PC-3 (cell line): ENCODE results near the gene KDM4B. TPM values are rescaled to one million over a fixed set of nuclear protein-coding genes. Genes with fewer than 3 reads are reported as not detected.
A peak's percentile ranks its signal among the peaks of the same experiment; 100 is the strongest.

Experiments
- ATAC-seq: fragments of 200-7000 bp; cut with Tn5 transposase; 2 replicates; pipeline ENCODE4 v1.9.1; 2020; ENCODE audit warnings: mild to moderate bottlenecking, moderate library complexity
- BruUV-seq: library from RNA; stranded (reverse); fragments of 400-500 nt; replicated peaks from 2 replicates; lab custom pipeline; 2021; lab: Mats Ljungman, UMichigan
- CTCF ChIA-PET: fragments of 300-600 bp; sonication (Branson Sonifier 250); formaldehyde crosslinking; loops from one replicate; lab custom pipeline; 2022; ENCODE audit warnings: antibody characterized with exemption; lab: Charles Lee
- POLR2A ChIA-PET: fragments of 300-600 bp; sonication (Branson Sonifier 250); formaldehyde crosslinking; loops from one replicate; lab custom pipeline; 2022; ENCODE audit warnings: antibody characterized with exemption; ENCODE audit not compliant: unreplicated experiment; lab: Charles Lee
- DNase-seq: peaks from one replicate; pipeline ENCODE4 v3.0.0-alpha.2; 2015
- H2AFZ ChIP-seq: fragments of 300-600 bp; sonication (generic); 2 replicates; pipeline ENCODE4 v1.6.0; 2016; ENCODE audit warnings: antibody characterized with exemption, low read length
- H3F3A ChIP-seq: fragments of 300-600 bp; sonication (generic); one replicate; pipeline ENCODE4 v1.6.0; 2017; ENCODE audit warnings: antibody characterized with exemption, low read length, control low read depth, mild to moderate bottlenecking; ENCODE audit not compliant: unreplicated experiment
- H3K27ac ChIP-seq: fragments of 300-600 bp; sonication (generic); 2 replicates; pipeline ENCODE4 v1.5.1; 2016; ENCODE audit warnings: mild to moderate bottlenecking, low read length
- H3K27me3 ChIP-seq: fragments of 300-600 bp; sonication (generic); 2 replicates; pipeline ENCODE4 v1.6.1; 2016; ENCODE audit warnings: low read length, mixed read lengths
- H3K36me3 ChIP-seq: fragments of 300-600 bp; sonication (generic); 2 replicates; pipeline ENCODE4 v1.6.1; 2016; ENCODE audit warnings: low read depth, mixed run types, low read length, mixed read lengths
- H3K4me1 ChIP-seq: fragments of 300-600 bp; sonication (generic); 2 replicates; pipeline ENCODE4 v1.5.1; 2016; ENCODE audit warnings: low read length; ENCODE audit not compliant: insufficient read depth
- H3K4me2 ChIP-seq: fragments of 300-600 bp; sonication (generic); 2 replicates; pipeline ENCODE4 v1.6.0; 2016; ENCODE audit warnings: low read length
- H3K4me3 ChIP-seq: fragments of 300-600 bp; sonication (generic); 2 replicates; pipeline ENCODE4 v1.5.1; 2016; ENCODE audit warnings: mild to moderate bottlenecking, low read length, mixed read lengths
- H3K79me2 ChIP-seq: fragments of 300-600 bp; sonication (generic); 2 replicates; pipeline ENCODE4 v1.6.1; 2017; ENCODE audit warnings: low read length, mixed read lengths
- H3K9ac ChIP-seq: fragments of 300-600 bp; sonication (generic); 2 replicates; pipeline ENCODE4 v1.6.0; 2016; ENCODE audit warnings: mild to moderate bottlenecking, low read length
- H3K9me2 ChIP-seq: fragments of 300-600 bp; sonication (generic); replicated peaks from 2 replicates; pipeline ENCODE4 v1.6.1; 2016; ENCODE audit warnings: mixed run types, low read length, mixed read lengths
- H3K9me3 ChIP-seq: fragments of 300-600 bp; sonication (generic); 2 replicates; pipeline ENCODE4 v1.6.1; 2016; ENCODE audit warnings: low read length, mixed read lengths
- H4K20me1 ChIP-seq: fragments of 300-600 bp; sonication (generic); 2 replicates; pipeline ENCODE4 v1.6.1; 2016; ENCODE audit warnings: low read length, mixed read lengths
- EZH2 ChIP-seq: fragments of 300-600 bp; sonication (generic); IDR thresholded peaks from one replicate; pipeline ENCODE4 v1.6.1; 2017; ENCODE audit warnings: antibody characterized with exemption, mild to moderate bottlenecking, low read length; ENCODE audit not compliant: unreplicated experiment
- EZH2phosphoT487 ChIP-seq: fragments of 300-600 bp; sonication (generic); IDR thresholded peaks from 2 replicates; pipeline ENCODE4 v1.6.1; 2018; ENCODE audit warnings: mild to moderate bottlenecking, antibody characterized with exemption, low read length, borderline replicate concordance
- intact Hi-C: fragments of 100-400 bp; cut with micrococcal nuclease; formaldehyde crosslinking; loops from 2 replicates; pipeline ENCODE4 v1.9.0; 2023
- total RNA-seq: library from RNA; depleted of rRNA; stranded (reverse); fragments of >200 nt; gene quantifications from 2 replicates; pipeline ENCODE4 v1.2.3, GENCODE V29; 2014
- TF ChIP-seq, protein P1 (sequence below): fragments of 300-600 bp; sonication (generic); conservative IDR thresholded peaks from 2 replicates; pipeline ENCODE4 v1.5.1; 2017; ENCODE audit warnings: antibody characterized with exemption, low read depth, mild to moderate bottlenecking, low read length

Gene KDM4B
- total RNA-seq, 1 experiment from 2014 or later: 19.8 TPM

DNA sequence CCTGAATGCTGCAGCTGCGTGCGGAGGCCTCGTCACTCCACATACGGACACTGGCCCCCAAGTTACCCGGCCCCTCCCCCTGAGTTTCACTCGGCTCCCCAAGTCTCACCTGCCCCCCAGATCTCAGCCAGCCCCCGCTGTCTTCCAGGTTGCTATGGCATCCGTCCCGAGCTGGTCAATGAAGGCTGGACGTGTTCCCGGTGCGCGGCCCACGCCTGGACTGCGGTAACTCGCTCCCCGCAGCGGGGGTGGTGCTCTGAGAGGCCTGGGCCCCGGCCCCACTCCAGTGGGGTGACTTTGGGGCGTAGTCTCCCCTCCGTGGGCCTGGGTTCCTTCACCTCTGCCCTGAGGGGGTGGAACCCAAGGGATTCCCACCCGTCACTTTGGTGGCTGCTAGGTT, 168.2 kb downstream of the KDM4B start:
- ChIA-PET POLR2A (no interaction called here), CTCF (no interaction called here)
- H3K27me3 ChIP-seq: no peaks in the 10 kb centered on the region
- no peaks in the 10 kb centered on the region for H3K79me2 ChIP-seq
- peaks cover under 1% of the 10 kb centered on the region for H3K4me1 ChIP-seq
- H3K36me3 ChIP-seq: peaks cover 15% of the 10 kb centered on the region; the same call in 1 of the 2 replicates
- no peak overlapping the region for H3K4me3 ChIP-seq
- no peaks in the 10 kb centered on the region for H3F3A ChIP-seq
- ATAC-seq: no peak
- H3K9me2 ChIP-seq: no peaks in the 10 kb centered on the region
- no peak overlapping the region for H3K27ac ChIP-seq
- H3K9ac ChIP-seq: no peak overlapping the region
- DNase-seq: no peak
- H4K20me1 ChIP-seq: no peaks in the 10 kb centered on the region
- no TSS peak for BruUV-seq
- intact Hi-C loops: no loop called here
- H2AFZ ChIP-seq: no peak overlapping the region
- H3K9me3 ChIP-seq: no peaks in the 10 kb centered on the region
- no peak overlapping the region for H3K4me2 ChIP-seq
- no peak for TF ChIP-seq EZH2
- TF ChIP-seq EZH2phosphoT487: no peak
- TF ChIP-seq, protein P1, sequence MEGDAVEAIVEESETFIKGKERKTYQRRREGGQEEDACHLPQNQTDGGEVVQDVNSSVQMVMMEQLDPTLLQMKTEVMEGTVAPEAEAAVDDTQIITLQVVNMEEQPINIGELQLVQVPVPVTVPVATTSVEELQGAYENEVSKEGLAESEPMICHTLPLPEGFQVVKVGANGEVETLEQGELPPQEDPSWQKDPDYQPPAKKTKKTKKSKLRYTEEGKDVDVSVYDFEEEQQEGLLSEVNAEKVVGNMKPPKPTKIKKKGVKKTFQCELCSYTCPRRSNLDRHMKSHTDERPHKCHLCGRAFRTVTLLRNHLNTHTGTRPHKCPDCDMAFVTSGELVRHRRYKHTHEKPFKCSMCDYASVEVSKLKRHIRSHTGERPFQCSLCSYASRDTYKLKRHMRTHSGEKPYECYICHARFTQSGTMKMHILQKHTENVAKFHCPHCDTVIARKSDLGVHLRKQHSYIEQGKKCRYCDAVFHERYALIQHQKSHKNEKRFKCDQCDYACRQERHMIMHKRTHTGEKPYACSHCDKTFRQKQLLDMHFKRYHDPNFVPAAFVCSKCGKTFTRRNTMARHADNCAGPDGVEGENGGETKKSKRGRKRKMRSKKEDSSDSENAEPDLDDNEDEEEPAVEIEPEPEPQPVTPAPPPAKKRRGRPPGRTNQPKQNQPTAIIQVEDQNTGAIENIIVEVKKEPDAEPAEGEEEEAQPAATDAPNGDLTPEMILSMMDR: no peak

DNA sequence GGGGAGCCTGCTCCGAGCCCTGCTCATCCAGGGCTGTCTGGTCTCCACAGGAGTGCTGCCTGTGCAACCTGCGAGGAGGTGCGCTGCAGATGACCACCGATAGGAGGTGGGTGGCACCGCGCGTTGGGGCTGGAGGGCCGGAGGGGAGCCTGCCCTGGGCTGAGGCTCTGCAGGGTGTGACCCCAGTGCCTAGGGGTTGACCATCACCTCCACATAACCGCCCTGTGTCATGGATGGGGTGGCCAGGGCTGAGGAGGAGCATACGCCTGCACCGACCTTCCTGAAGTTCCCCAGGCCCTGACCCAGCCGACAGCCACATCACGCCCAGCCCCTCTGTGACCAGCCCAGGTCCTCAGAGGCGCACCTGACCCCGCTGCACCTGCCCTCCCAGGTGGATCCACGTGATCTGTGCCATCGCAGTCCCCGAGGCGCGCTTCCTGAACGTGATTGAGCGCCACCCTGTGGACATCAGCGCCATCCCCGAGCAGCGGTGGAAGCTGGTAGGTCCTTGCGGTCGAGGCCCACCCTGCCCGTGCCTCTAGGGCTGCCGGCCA, 168.7 kb downstream of the KDM4B start:
- Histone ChIP-seq H3K36me3 (peaks cover 18% of the 10 kb centered on the region; the same call in 1 of the 2 replicates), H3K27me3 (no peaks in the 10 kb centered on the region), H4K20me1 (no peaks in the 10 kb centered on the region), H3K27ac (no peak overlapping the region), H3K9ac (no peak overlapping the region), H3K4me1 (no peaks in the 10 kb centered on the region), H3K4me3 (no peak overlapping the region), H3F3A (no peaks in the 10 kb centered on the region), H3K9me2 (no peaks in the 10 kb centered on the region), H2AFZ (no peak overlapping the region), H3K79me2 (no peaks in the 10 kb centered on the region), H3K9me3 (no peaks in the 10 kb centered on the region), H3K4me2 (no peak overlapping the region)
- no peak for DNase-seq
- intact Hi-C loops: no loop called here
- TF ChIP-seq, protein P1: peak; percentile 63
- no peak for TF ChIP-seq EZH2
- no TSS peak for BruUV-seq
- CTCF ChIA-PET: no interaction called here
- no peak for ATAC-seq
- POLR2A ChIA-PET: no interaction called here
